Effector CD4-positive, alpha-beta T cell (primary cell): ENCODE data around the gene WNK2.
"Not testable (repeated sequence)": the region's sequence is repeated elsewhere in the genome, so short reads cannot be mapped to it uniquely, and the experiment has no call there.

Experiments used
- DNase-seq: peaks from one replicate; pipeline ENCODE4 v3.0.0-alpha.2; 2020

WNK2 gene

GRCh38 chr9:93342428-93342827 lies 158.5 kb downstream of the WNK2 start:
- DNase-seq: not testable (repeated sequence)

- DNase-seq: no peak
Observed at GRCh38 chr9:93343663-93344062, 159.7 kb downstream of the WNK2 start.

GRCh38 chr9:93345643-93346230 lies 161.8 kb downstream of the WNK2 start:
- DNase-seq: no peak

DNA sequence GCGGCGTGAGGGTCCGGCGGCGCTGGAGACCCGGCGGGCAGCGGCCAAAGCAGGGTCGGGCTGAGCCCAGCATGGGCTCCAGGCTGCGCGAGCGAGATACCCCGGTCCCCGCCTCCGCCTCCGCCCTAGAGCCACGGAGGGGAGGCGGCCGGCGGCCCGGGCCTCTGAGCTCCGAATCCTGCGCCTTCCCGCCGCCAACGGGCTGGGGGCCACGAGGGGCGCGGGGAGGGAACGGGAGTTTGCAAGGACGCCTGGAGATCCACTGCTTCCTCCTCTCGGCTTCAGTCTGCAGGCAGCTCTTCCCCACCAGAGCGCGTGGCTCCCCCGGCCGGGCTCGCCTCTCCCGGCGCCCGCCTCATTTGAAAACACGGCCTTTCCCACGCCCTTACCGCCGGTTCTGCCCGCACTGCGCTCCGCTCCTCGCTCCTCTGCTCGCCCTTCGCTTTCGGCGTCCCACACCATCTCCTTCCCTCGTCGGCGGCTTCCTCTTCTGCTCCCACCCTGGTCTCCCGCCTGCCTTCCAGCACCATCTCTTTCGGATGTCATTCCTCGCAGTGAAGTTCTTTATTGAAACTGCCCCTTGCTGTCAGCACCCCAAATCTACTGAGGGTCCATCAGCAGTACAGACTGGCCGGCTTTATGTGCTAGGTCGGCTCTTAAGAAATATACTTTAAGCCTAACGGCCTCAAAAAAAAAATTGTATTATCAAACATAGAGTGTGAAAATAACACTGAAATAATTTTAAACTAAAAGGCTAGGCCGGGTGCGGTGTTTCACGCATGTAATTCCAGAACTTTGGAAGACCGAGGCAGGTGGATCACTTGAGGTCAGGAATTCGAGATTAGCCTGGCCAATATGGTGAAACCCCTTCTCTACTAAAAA lies 162.5 kb downstream of the WNK2 start:
- no peak for DNase-seq

- not testable (repeated sequence) for DNase-seq
Observed at GRCh38 chr9:93347371-93347975, 163.5 kb downstream of the WNK2 start.

DNA sequence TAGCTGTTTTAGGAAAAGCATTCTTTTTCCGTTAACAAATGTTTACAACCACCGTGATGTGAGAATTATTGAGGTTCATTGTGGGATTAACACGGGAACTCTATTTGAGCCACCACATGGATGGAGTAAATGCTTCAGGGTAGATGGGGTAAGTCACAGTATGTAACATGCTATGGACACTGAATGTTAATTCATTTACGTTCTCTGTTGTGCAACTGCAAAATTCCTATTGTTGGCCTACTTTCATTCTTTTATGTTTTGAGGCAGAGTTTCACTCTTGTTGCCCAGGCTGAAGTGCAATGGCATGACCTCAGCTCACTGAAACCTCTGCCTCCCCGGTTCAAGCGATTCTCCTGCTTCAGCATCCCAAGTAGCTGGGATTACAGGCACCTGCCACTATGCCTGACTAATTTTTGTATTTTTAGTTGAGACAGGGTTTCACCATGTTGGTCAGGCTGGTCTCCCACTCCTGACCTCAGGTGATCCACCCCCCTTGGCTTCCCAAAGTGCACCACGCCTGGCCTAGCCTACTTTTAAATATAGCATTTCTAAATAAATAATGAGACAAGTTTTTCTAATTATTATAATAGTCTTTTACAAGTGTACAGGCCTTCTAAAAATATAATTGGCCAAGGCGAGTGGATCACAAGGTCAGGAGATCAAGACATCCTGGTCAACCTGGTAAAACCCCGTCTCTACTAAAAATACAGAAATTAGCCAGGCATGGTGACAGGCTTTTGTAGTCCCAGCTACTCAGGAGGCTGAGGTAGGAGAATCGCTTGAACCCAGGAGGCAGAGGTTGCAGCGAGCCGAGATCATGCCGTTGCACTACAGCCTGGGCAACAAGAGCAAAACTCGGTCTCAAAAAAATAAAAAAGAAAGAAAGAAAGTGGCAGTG lies 169.7 kb downstream of the WNK2 start:
- DNase-seq: not testable (repeated sequence)

GRCh38 chr9:93354451-93354850 lies 170.5 kb downstream of the WNK2 start:
- DNase-seq: no peak

DNA sequence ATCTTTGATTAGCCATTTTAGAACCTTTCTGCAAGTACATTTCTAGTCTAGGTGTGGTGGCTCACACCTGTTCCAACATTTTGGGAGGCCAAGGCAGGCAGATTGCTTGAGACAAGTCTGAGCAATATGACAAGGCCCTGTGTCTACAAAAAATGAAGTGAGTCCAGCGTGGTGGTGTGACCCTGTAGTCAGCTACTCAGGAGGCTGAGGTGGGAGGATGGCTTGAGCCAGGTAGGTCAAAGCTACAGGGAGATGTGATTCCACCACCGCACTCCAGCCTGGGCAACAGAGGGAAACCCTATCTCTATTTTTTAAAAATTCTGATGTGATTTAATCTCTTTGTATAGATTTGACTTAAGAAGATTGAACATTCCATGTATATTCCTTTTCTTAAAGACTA lies 171.9 kb downstream of the WNK2 start:
- DNase-seq: no peak

GRCh38 chr9:93357649-93358048 lies 173.7 kb downstream of the WNK2 start:
- DNase-seq: no peak

GRCh38 chr9:93359907-93360306 lies 176.0 kb downstream of the WNK2 start:
- not testable (repeated sequence) for DNase-seq

- no peak for DNase-seq
Observed at GRCh38 chr9:93361995-93362394, 178.1 kb downstream of the WNK2 start.

DNA sequence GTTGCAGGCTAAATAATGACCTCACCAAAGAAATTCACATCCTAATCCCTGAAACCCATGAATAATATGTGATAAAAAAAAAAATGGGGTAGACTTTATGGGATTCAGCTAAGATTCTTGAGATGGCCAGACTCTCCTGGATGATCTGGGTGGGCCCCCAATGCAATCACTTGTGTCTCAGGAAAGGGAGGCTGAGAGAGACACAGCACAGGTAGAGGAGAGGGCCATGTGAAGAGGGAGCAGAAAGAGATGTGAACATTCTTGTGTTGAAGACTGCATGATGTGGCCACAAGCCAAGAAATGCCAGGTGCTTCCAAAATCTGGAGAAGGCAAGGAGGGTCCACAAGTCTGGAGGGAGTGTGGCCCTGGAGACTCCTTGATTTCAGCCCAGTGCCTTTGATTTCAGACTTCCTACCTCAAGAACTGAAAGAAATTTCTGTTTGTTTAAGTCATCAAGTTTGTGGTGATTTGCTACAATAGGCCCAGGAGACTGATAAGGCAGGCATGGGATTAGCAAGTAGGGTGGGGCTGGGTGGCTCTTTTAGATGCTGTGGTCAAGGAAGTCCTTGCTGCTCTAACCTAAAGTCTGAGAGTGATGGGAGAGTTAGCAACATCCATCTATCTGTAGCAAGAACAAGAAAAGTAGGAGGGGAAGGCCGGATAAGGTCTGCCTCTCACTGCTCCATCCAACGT lies 180.9 kb downstream of the WNK2 start:
- DNase-seq: no peak

- no peak for DNase-seq
Observed at GRCh38 chr9:93365427-93366118, 181.6 kb downstream of the WNK2 start.

GRCh38 chr9:93366119-93366447 lies 182.1 kb downstream of the WNK2 start:
- no peak for DNase-seq

- DNase-seq: not testable (repeated sequence)
Observed at GRCh38 chr9:93366486-93366885, 182.5 kb downstream of the WNK2 start.

- DNase-seq: no peak
Observed at GRCh38 chr9:93368437-93368836, 184.5 kb downstream of the WNK2 start.

- DNase-seq: no peak
Observed at GRCh38 chr9:93369686-93370085, 185.7 kb downstream of the WNK2 start.
